ENCODE measurements around the gene GAGE10. TPM values are rescaled to one million over a fixed set of nuclear protein-coding genes. Genes with fewer than 3 reads are reported as not detected.

Gene GAGE10
- total RNA-seq, 2 donors from 2014 or later, result not detected

- H3K27ac ChIP-seq, result no peak overlapping the region
- no peak overlapping the region for H3K4me3 ChIP-seq
- no peaks in the 10 kb centered on the region for H3K36me3 ChIP-seq
- no peaks in the 10 kb centered on the region for H3K9me3 ChIP-seq
- H3K4me1 ChIP-seq, result peaks cover 3% of the 10 kb centered on the region
- DNase-seq, result no peak
- TF ChIP-seq, protein P1, sequence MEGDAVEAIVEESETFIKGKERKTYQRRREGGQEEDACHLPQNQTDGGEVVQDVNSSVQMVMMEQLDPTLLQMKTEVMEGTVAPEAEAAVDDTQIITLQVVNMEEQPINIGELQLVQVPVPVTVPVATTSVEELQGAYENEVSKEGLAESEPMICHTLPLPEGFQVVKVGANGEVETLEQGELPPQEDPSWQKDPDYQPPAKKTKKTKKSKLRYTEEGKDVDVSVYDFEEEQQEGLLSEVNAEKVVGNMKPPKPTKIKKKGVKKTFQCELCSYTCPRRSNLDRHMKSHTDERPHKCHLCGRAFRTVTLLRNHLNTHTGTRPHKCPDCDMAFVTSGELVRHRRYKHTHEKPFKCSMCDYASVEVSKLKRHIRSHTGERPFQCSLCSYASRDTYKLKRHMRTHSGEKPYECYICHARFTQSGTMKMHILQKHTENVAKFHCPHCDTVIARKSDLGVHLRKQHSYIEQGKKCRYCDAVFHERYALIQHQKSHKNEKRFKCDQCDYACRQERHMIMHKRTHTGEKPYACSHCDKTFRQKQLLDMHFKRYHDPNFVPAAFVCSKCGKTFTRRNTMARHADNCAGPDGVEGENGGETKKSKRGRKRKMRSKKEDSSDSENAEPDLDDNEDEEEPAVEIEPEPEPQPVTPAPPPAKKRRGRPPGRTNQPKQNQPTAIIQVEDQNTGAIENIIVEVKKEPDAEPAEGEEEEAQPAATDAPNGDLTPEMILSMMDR (IDR thresholded peaks at IDR 0.05), result no peak
- intact Hi-C loops (cut with DNase I), result no loop called here
- no peaks in the 10 kb centered on the region for H3K27me3 ChIP-seq
- no peak overlapping the region for H3K9ac ChIP-seq (ENCODE audit: low read depth in 2 of 2, low read length in 2 of 2)
Measured at GRCh38 chrX:49277535-49277830, 26.0 kb upstream of the GAGE10 start.

GRCh38 chrX:49278081-49278480 is 25.4 kb upstream of the GAGE10 start:
- no peaks in the 10 kb centered on the region for H3K36me3 ChIP-seq
- H3K9ac ChIP-seq (ENCODE audit: low read depth in 2 of 2, low read length in 2 of 2), result no peak overlapping the region
- H3K27ac ChIP-seq, result no peak overlapping the region
- no peak overlapping the region for H3K4me3 ChIP-seq
- intact Hi-C loops (cut with DNase I), result no loop called here
- TF ChIP-seq, protein P1 (IDR thresholded peaks at IDR 0.05), result no peak
- no peaks in the 10 kb centered on the region for H3K9me3 ChIP-seq
- no peak for DNase-seq
- no peaks in the 10 kb centered on the region for H3K27me3 ChIP-seq
- no peaks in the 10 kb centered on the region for H3K4me1 ChIP-seq

DNA sequence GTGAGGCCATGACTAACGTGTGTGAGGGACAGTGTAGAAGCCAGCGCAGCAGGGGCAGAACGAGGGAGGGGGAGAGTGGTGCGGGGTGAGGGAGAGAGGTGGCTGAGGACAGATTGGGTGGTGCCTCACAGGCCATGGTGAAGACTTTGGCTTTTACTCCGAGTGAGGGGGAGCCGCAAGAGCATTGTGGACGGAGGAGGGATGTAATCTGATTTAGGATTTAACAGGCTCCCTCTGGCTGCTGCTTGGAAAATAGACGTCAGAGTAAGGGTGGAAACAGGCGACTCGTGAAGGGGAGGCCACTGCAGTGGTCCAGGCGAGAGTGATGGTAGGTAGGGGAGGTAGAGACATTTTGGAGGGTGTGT is 20.8 kb upstream of the GAGE10 start:
- Histone ChIP-seq H3K9me3 (no peaks in the 10 kb centered on the region), H3K4me1 (no peaks in the 10 kb centered on the region), H3K27me3 (no peaks in the 10 kb centered on the region), H3K9ac (ENCODE audit: low read depth in 2 of 2, low read length in 2 of 2) (no peak overlapping the region), H3K36me3 (no peaks in the 10 kb centered on the region), H3K27ac (no peak overlapping the region), H3K4me3 (no peak overlapping the region)
- no peak for DNase-seq
- TF ChIP-seq, protein P1 (IDR thresholded peaks at IDR 0.05), result no peak
- intact Hi-C loops (cut with DNase I), result no loop called here

DNA sequence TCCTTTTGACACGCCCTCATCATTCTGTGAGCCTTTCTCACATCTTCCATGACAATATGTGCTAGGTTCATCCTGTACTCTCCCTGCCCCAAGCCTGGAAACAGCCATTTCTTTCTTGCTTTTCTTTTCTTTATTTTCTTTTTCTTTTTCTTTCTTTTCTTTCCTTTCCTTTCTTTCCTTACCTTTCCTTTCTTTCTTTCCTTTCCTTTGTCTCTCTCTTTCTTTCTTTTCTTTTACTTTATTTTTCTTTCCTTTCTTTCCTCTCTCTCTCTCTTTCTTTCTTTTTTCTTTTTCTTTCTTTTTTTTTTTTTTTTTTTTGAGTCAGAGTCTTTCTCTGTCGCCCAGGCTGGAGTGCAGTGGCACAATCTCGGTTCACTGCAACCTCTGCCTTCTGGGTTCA is 19.2 kb upstream of the GAGE10 start:
- intact Hi-C loops (cut with DNase I), result no loop called here
- H3K9ac ChIP-seq (ENCODE audit: low read depth in 2 of 2, low read length in 2 of 2), result no peak overlapping the region
- H3K36me3 ChIP-seq, result no peaks in the 10 kb centered on the region
- H3K27ac ChIP-seq, result no peak overlapping the region
- TF ChIP-seq, protein P1 (IDR thresholded peaks at IDR 0.05), result no peak
- no peaks in the 10 kb centered on the region for H3K9me3 ChIP-seq
- H3K27me3 ChIP-seq, result no peaks in the 10 kb centered on the region
- no peaks in the 10 kb centered on the region for H3K4me1 ChIP-seq
- DNase-seq, result no peak
- no peak overlapping the region for H3K4me3 ChIP-seq

- TF ChIP-seq, protein P1 (IDR thresholded peaks at IDR 0.05), result no peak
- Histone ChIP-seq H3K9ac (ENCODE audit: low read depth in 2 of 2, low read length in 2 of 2) (no peak overlapping the region), H3K9me3 (no peaks in the 10 kb centered on the region), H3K4me3 (no peak overlapping the region), H3K4me1 (no peaks in the 10 kb centered on the region), H3K36me3 (no peaks in the 10 kb centered on the region), H3K27me3 (no peaks in the 10 kb centered on the region), H3K27ac (no peak overlapping the region)
- DNase-seq, result no peak
- intact Hi-C loops (cut with DNase I), result no loop called here
Measured at GRCh38 chrX:49286136-49286535, 17.3 kb upstream of the GAGE10 start.

DNA sequence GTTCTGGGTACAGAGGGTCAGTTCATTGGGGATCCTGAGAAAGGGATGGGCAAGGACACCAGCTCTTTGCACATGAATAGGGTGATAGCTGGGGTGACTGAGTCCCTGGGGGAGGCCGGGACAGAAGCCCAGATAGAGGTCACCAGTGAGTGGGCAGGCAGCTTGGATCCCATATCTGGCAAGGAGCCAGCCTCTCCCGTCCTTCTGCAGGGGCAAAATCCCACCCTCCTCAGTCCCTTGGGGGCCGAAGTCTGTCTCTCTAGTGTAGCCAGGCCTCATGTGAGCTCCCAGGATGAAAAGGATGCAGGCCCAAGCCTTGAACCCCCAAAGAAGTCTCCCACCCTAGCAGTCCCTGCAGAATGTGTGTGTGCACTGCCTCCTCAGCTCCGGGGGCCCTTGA is 16.9 kb upstream of the GAGE10 start:
- DNase-seq, result no peak
- H3K9ac ChIP-seq (ENCODE audit: low read depth in 2 of 2, low read length in 2 of 2), result no peak overlapping the region
- no peaks in the 10 kb centered on the region for H3K27me3 ChIP-seq
- TF ChIP-seq, protein P1 (IDR thresholded peaks at IDR 0.05), result no peak
- H3K36me3 ChIP-seq, result no peaks in the 10 kb centered on the region
- H3K4me3 ChIP-seq, result no peak overlapping the region
- H3K27ac ChIP-seq, result no peak overlapping the region
- no peaks in the 10 kb centered on the region for H3K4me1 ChIP-seq
- intact Hi-C loops (cut with DNase I), result no loop called here
- H3K9me3 ChIP-seq, result no peaks in the 10 kb centered on the region

Measured in colonic mucosa (tissue), 4 donors.